ENCODE results near the gene ERRFI1.
"Not testable (repeated sequence)": the region's sequence is repeated elsewhere in the genome, so short reads cannot be mapped to it uniquely, and the experiment has no call there.

DNA sequence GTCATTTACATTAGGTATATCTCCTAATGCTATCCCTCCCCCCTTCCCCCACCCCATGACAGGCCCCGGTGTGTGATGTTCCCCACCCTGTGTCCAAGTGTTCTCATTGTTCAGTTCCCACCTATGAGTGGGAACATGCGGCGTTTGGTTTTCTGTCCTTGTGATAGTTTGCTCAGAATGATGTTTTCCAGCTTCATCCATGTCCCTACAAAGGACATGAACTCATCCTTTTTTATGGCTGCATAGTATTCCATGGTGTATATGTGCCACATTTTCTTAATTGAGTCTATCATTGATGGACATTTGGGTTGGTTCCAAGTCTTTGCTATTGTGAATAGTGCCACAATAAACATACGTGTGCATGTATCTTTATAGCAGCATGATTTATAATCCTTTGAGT is 23.1 kb upstream of the ERRFI1 start:
- TF ChIP-seq POLR2A (IDR thresholded peaks at IDR 0.05; ENCODE audit: low read depth, low read length); POLR2AphosphoS5 (IDR thresholded peaks at IDR 0.05; ENCODE audit: low read depth, low read length); TAF1 (IDR thresholded peaks at IDR 0.05; ENCODE audit: borderline replicate concordance, low read depth, low read length): not testable (repeated sequence)

Data from GM12892 (cell line).